HL-60/S4 treated with phorbol 12-myristate 13-acetate at 8.2 ng/mL for 4 days and 3 days (cell line): Measurements from ENCODE around the gene CIAO1.
"Not testable (repeated sequence)": the region's sequence is repeated elsewhere in the genome, so short reads cannot be mapped to it uniquely, and the experiment has no call there.

Experiments used
- in situ Hi-C: fragments of 300-500 bp; cut with MboI; formaldehyde crosslinking; loops from 2 replicates; pipeline ENCODE4 v1.15.0; 2022; ENCODE audit warnings: low sequenced_read_pairs

The CIAO1 gene

DNA sequence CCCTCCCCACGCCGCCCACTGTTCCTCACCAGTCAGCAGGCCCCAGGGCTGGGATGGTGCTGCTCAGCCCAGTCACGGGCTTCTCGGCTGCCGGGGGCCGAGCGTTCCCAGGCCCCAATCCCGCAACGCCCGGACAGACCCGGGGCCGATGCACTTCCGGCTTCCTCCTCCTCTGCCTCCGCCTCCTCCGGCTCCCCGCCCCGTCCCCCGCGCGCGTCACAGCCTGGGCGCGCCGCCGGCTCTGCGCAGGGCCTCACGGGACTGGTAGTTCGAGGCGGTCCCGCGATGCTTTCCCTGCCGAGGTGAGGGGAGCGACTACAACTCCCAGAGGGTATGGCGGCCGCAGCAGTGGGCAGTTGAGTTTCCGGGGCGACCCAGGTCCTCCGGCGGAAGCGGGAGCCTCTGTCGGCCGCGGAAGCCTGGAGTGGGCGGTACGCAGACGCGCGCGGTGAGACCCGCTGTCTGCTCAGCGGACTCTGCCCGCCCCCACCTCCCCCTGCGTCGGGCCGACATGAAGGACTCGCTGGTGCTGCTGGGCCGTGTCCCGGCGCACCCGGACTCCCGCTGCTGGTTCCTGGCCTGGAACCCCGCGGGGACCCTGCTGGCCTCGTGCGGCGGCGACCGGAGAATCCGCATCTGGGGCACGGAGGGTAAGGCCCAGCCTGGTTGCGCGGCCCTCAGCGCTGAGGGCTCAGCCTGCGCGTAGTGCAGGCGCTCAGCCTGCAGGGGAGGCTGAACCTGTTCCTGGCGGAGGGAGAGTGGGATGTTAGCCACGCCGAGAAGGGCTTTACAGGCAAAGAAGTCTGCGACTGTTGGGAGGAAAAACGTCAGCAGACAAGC, at the start of gene CIAO1, which contains the start of gene TMEM127:
TSS of gene CIAO1 (plus strand) at position 386 of the 840 bp plus-strand sequence. CDS start at position 512, 126 bp downstream.
TSS of gene TMEM127 (minus strand) at position 158 of the 840 bp plus-strand sequence. CDS start 616 bp downstream, outside the sequence.
- in situ Hi-C loops: loop anchor here (25.0 kb wide), 1 partner anchor 254 kb away; no protein-coding TSS in a partner anchor

DNA sequence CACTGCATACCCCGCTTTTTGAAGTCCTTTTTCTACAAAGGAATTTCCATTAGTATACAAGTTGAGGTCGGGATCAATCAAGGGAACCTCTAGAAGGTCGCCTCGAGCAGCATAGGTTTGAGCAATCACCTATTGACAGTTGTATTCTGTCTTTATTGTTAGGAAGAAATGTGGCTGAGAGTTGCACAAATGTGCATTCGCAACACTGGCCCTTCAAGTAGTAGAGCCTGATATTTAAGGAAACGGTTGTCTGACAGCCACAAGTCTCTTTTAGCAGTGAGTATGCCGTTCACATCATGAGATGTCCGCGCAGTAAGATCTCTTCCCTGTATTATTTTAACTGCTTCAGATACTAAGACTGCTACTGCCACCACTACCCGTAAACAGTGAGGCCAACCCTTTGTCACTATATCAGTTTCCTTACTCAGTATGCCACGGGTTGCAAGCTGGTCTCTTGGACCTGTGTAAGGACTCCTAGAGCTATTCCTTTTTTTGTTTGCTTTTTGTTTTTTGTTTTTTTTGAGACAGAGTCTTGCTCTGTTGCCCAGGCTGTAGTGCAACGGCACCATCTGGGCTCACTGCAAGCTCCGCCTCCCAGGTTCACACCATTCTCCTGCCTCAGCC, 47.4 kb upstream of the CIAO1 start:
- in situ Hi-C loops: no loop called here

DNA sequence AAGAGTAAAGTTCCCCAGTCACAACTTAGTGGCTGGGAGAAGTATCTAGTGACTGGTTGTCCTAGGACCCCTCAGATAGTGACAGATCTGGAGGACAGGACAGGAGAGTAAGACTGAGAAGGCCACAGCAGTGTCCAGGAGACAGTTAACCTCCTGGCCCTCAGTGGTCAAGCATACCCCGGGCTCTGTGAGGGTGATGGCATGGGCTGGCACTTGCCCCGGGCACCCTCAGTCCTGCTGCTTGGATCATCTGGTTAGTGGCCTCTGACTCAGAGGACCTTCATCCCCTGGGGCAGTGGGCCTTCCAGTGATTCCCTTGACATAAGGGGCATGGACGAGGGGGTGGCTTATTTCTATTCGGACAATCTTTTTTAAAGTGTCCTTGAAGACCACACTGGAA, 46.1 kb upstream of the CIAO1 start:
- in situ Hi-C loops: not testable (repeated sequence)

DNA sequence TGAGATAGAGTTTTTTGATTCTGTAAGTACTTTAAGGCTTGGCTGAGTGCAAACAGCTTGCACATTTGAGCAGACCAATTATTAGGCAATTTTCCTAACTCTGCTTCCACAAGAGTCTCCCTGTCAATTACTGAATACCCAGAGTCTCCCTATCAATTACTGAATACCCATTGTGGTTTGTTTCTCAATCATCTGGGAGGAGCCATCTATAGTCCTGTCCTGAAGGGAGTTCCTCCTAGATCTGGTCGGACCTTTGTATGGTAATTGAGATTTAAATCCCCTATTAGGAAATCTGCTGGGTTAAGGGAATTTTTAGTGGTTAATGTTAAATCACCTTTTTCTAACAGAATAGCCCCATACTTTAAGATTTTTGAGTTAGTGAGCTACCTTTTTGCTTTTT, 44.9 kb upstream of the CIAO1 start:
- in situ Hi-C loops: not testable (repeated sequence)

DNA sequence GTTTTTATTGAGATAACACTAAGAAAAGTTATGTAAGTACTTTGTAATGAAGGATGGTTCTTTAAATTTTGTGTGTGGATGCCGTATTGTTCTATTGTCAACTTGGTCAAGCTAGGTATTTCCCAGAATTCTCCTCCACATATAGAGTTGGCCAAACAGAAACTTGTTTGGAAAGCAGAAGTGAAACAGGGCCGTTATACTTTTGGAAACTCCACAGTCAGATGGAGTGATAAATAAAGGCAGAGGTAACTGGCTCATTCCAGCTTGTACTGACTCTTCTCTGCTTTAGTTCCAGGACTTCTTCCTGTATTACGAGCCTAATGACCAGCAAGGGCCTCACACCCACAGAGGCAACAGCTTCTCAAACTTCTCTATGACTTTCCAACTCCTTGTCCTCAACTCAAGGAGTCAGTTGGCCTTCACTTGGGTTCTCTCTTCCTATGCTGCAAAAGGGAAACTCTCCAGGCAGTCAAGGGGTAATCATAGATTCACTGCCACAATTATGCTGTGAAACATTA, 41.0 kb upstream of the CIAO1 start:
- in situ Hi-C loops: no loop called here

DNA sequence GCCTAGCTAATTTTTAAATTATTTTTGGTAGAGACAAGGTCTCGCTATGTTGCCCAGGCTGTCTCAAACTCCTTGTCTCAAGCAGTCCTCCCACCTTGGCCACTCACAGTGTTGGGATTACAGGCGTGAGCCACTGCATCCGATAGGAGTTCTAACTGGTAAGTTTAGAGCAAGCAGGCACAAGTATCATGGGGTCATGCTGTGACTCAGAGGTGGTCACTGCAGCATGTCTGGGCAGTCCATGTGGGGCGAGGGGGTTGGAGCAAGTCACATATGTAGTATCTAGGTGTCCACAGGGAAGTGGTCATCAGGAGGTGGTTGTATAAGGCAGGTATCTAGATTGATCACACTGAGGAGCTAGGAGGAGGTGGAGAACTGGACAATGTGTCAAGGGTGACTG, 34.7 kb upstream of the CIAO1 start:
- in situ Hi-C loops: no loop called here

DNA sequence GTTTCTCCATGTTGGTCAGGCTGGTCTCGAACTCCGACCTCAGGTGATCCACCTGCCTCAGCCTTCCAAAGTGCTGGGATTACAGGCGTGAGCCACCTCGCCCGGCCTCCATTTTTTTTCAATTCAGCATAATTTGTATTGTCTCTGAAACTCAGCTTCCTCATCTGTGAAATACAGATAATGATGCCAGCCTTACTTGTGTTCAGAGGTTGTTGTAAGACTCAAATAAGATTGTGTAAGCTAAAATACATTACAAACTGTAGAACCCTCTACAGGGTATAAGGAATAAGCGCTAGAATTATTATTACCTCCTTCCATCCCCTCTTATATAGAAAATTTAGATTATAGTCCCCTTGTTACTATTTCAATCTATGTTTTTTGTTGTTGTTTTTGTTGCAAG, 32.6 kb upstream of the CIAO1 start:
- in situ Hi-C loops: no loop called here

DNA sequence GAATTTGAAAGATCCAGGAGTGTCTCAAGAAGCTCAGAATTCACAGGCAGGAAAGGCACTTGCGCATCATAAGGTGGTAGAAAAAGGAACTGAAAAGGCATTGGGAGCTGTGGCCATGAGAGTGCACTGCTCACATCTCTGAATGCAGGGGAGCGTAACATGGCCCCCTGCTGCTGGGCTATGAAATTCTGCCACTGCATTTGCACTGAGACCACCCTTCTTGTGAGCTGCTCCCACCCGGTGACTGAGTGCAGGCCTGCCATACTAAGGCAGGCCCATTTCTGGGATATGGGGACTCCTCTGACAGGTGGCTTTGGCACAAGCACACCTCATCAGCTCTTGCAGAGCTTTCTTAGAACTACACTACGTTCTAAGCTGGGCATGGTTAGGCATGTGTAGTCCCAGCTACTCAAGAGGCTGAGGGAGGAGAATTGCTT, 32.1 kb upstream of the CIAO1 start:
- in situ Hi-C loops: no loop called here

DNA sequence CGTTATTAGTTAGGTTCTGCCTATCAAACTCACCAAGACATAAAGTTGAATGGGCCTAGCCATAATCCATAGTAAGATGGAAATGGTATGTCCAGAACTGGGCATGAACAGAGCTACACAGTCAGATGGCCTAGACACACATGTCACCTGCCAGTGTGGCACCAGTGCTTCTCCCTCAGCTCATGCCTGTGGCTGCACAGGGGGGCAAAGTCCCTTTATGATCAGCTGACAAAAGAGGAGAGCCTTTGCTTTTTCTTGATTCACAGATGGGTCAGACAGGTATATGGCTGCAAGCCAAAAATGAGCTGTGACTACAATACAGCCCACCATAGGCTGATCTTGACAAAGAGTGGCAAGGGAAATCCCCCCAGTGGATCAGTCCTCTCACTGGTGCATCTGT, 29.1 kb upstream of the CIAO1 start:
- in situ Hi-C loops: no loop called here

DNA sequence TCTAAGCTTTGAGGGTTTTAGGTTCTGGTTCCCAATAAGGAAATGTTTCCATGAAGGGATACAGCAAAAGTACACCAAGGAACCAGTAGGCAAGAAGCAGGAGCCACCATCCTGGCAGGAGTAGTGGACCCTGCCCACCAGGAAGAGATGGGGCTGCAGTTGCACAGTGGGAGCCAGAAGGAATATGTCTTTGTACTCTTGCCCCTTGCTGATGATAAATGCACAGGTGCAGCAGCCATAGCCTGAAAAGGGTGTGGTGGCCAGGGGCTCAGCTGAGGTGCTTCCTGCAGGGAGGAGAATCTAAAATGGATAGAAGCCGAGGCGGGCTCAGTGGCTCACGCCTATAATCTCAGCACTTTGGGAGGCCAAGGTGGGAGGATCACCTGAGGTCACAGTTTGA, 27.8 kb upstream of the CIAO1 start:
- in situ Hi-C loops: no loop called here

DNA sequence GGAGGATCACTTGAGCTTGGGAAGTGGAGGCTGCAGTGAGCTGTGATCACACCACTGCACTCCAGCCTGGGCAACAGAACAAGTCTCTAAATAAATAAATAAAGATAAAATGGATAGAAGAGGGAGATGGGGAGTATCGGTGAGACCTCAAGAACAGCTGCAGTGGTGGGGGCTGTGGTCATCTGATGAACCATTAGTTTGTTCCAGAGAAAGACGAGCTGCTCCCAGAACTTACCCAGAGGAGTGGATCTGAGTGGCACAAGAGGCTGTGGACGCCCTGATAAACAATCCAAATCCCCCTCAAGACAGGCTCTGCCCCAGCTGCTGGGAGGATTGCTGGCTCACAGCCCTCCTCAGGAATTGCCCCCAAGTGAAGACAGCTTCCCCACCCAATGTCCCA, 26.9 kb upstream of the CIAO1 start:
- in situ Hi-C loops: no loop called here

DNA sequence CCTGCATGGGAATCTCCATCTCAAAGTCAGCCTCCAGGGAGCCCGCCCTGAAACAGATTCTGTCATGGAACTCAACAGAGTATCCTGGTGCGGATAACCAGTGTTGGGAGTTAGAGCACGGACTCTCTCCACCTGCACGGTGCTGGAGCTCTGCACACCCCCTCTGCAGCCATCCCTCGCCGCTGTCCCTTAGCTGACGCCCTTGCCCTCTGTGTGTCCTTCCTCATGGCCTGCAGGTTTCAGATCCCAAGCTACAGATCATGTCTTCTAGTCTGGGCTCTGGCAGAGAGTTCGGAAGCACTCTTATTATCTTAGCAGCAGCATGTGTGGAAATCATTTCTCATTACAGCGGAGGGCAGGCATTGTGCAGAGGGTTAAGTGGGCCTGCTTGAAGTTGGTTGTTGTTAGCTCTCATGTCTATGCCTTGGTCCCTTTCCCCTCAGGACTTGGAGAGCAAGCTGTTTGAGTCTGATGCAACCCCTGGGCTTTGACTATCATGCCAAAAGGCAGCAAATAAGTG, 26.2 kb upstream of the CIAO1 start:
- in situ Hi-C loops: no loop called here

DNA sequence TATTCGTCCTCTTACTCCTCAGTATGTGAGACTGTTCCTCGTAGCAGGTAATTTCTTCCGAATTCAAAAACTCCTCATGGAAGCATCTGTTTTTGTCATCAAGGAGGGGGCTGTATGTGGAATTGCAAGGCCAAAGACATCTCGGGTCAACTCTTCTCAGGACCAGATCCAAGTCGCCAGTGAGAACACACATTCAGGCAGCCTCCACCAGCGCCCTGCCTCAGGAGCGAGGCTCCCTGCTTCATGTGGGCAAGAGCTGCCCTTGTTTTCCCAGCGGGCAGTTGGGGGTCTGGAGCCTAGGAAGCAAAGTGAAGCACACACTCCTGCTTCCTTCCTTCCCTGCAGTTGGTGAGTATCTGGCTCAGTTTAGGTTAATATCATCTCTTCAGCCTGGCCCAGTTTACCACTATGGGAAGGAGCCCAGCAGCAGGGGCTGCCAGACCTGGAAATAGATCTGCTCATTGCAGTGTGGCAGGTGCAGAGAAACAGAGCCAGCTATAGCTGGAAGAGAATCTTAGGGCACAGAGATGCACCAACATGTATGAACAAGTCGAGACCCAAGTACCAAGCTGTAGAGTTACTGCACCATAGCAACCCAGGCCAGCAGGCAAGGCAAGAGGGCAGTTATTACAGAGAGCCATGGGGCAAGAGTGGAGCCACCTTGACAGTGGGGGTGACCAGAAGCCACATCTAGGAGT, 25.5 kb upstream of the CIAO1 start:
- in situ Hi-C loops: no loop called here

DNA sequence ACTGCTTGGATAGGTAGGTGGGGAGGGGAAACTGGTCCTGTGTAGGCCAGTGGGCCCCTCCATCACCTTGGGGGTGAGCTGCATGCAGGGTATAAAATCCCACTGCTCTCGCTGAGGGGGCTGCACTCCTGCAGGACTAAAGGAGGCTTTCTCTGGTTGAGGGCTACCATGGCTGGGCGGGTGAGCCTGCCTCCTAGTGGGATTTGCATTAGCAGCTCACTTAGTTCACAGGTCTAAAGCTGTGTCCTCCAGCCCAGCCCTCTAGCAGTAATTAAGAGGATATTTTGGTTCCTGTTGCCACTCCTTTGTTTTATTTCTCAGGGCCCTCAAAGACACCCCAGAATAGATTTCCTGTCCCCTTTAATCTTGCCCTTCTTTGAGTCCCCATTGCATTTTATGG, 24.8 kb upstream of the CIAO1 start:
- in situ Hi-C loops: no loop called here

DNA sequence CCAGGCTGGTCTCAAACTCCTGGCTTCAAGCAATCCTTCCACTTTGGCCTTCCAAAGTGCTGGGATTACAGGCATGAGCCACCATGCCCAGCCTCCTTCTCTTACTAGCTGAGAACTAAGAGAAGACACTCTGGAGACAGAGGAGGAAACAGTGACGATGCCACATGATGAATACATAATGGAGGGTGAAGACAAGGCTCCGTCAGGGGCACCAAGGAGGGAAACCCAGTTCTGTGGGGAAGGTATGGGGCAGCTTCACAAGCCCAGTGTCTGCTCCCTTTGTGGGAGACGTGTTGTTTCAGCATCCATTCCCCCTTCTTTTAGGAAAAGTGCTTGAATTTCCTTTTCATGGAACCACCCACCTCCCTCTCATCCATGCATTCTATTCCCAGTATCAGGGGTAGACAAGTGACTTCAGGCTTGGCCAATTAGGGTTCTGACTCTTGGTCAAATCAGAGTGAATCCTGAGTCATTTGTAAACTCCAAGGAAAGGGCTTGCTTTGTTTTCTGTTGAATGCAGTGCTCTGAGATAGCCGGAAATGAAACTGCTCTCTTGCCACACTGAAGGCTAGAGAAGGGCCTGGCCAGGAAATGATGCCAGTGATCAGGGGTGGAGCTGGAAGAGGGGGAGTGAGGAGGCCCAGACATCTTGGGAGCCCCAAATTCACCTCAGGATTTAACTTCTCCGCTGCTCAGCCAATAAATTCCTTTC, 24.0 kb upstream of the CIAO1 start:
- in situ Hi-C loops: no loop called here

DNA sequence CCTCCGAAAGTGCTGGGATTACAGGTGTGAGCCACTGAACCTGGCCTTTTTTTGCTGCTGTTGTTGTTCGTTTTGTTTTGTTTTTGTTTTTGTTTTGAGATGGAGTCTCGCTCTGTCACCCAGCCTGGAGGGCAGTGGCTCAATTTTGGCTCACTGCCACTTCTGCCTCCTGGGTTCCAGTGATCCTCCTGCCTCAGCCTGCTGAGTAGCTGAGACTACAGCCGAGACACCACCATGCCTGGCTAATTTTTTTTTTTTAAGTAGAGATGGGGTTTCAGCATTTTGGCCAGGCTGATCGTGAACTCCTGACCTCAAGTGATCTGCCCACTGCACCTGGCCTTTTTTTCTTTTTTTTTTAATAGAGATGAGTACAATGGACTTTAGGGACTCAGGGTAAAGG, 22.2 kb upstream of the CIAO1 start:
- in situ Hi-C loops: no loop called here

DNA sequence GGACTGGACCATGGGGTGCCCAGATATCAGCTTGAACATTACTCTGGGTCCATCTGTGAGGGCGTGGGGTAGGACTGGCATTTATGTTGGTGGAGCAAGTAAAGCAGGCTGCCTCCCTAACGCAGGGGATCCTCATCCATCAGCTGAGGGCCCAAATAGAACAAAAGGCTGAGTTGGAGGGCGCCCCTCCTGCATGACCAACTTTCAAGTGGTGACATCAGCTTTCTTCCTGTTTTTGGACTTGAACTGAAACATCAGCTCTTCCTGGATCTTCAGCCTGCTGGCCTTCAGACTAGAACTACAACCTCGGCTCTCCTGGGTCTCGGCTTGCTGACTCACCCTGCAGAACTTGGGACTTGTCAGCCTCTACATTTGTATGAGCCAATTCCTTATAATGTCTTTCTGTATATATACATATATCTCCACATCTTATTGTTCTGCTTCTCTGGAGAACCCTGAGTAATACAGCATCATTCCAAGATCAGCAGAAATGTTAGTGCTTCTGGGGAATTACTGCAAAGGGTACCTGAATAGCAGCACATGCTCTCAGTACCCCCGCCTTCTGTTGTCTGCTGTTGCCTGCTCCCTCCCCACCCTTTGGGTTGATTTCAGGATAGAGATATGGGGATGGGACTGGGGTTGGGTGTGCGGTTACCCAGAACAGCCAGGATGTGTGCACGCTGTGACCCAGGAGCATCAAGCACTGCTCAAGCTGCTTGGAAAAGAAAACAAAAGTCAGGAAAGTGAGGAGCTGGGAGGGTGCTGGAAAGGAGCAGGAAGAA, 20.2 kb upstream of the CIAO1 start:
- in situ Hi-C loops: no loop called here

DNA sequence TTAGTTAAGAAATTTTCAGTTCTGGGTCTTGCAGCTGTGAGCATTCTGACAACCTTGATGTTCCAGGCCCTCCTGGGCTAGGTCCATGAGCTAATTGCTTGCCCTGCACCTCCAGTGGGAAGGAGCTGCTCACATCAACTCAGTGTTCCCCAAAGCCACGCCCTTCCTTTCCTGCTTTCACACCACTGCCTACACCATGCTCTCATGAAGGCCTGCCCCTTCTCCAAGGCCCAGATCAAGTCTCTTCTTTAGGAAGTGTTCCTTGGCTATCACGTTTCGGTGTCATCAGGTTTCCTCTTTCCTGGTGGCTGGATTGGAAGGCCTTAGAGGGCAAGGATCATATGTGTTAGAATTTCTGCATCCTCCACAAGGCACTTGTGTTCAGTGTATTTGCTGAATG, 19.0 kb upstream of the CIAO1 start:
- in situ Hi-C loops: no loop called here

DNA sequence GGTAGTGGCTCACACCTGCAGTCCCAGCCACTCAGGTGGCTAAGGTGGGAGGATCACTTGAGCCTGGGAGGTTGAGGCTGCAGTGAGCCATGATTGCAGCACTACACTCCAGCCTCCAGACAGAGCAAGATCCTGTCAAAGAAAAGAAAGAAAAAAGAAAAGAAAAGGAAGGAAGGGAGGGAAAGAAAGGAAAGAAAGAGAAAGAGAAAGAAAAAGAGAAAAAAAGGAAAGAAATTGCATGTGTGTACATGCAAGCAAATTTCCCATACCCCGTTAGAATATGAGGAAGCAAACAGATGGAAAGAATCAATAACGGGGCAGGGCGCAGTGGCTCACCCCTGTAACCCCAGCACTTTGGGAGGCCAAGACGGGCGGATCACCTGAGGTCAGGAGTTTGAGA, 18.1 kb upstream of the CIAO1 start:
- in situ Hi-C loops: no loop called here

DNA sequence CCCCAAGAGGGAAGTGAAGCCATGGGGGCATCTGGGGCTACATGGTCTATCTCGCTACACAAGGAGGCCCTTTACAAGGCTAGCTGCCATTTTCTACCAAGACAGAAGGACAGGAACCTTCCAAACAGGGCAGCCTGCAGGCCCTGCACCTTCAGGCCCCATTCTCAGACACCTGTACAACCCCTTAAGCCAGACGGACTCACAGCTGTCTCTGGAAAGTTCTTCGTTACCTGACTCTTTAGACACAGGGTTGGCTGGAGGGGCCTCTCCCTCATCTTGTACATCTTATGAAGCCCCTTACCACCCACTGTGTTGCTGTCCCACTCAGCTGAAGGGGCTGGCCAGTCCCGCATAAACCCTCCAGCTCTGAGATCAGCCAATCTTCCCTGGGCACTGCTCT, 17.4 kb upstream of the CIAO1 start:
- in situ Hi-C loops: no loop called here
